Measurements from ENCODE around the gene RAI2. TPM values are rescaled to one million over a fixed set of nuclear protein-coding genes. Genes with fewer than 3 reads are reported as not detected.

Gene RAI2
- total RNA-seq, 1 donor from 2014 or later = 22.3 TPM

DNA sequence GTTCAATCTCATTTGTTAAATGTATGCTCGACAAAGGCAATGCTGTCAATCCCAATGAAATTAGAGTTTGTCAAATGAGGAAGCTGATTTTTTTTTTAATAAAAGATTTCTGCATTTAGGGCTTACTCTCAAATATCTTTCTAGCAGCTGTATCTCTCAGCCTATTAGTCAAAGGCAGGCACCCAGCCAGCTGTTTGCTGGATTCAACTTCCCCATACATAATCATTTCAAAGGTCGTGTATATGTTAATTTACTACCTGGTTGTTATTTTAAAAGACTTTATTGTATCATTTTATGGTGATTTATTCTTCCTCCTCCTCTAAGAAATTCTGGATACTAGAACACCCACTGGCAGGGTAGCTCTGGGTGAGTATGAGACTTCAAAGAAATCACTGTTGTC lies 27.1 kb downstream of the RAI2 start:
- no peak for ATAC-seq
- intact Hi-C loops (cut with micrococcal nuclease) = loop anchor here (2.0 kb wide), 1 partner anchor 15 kb away; no protein-coding TSS in a partner anchor
- no peak for DNase-seq

DNA sequence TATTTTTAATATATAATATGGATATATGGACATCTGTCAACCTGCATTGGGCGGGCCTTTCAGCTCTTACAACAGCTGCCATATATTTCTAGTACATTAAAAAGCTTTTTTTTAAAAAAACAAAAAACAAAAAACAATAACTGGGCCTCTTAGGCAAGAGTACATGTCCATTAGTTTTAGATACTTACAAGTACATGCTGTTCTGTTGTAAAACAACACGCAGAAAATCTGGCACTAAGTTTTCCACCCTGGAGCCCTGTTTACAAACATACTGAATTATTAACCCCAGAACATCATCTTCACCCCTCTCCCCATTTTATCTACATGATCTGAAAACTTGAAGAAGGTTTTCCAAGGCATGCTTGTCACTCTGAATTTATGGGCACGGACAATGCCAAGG lies 29.8 kb downstream of the RAI2 start:
- intact Hi-C loops (cut with micrococcal nuclease) = no loop called here
- ATAC-seq (peak; percentile 66), DNase-seq (no peak)

DNA sequence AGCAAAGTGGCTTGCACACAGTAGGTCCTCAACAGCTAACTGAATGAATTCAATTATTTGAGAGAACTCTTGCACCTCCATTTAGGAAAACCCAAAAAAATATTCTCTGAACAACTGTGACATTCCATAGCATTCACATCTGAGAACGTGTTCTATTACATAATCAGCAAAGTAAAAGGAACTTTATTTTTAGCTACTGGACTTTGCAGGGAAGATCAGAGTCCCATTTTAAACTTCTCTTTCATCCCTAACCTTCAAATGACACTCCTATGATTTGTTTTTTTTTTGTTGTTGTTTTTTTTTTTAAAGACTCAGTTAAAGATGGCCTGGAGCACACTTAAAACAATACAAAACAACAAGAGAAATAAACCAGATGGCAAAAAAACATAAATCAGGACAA lies 30.9 kb downstream of the RAI2 start:
- no peak for DNase-seq
- intact Hi-C loops (cut with micrococcal nuclease) = no loop called here
- ATAC-seq = peak; percentile 67

DNA sequence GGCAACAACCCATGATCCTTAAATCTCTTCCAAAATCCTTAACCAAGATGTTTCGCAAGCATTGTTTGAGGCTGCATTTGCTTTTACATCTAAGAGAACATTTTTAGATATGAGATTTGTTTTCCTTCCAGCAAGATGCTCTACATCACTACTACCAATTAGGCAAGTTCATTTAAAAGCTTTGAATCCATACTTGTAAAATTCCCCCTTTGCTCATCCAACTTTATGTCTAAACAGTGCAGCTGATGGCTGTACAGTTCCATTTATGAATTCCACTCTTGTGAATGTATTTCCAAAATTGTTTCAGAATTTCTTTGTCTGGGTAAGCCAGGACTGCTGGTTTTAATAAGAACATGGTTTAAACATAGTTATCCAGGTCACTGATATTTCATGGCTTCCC lies 31.5 kb downstream of the RAI2 start:
- DNase-seq (no peak), ATAC-seq (no peak)
- intact Hi-C loops (cut with micrococcal nuclease) = no loop called here

DNA sequence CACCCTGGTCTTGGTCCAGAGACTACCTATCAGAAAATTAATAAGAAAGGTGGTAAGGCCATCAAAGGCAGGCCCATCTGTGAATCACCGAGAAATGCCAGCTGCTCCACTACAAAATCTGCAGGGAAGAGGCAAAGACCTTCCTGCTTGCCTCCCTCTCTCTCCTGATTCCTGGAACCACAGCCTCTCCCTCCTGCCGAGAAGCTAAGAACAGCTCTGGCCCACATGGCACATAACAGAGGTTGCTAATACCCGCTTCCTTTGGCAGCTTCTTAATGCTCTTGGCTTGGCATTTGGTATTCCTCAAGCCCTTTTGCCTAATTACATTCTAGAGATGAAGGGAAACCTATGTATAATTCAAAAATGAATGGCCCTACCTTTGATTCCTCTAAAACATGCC lies 32.9 kb downstream of the RAI2 start:
- DNase-seq = no peak
- intact Hi-C loops (cut with micrococcal nuclease) = no loop called here
- no peak for ATAC-seq

DNA sequence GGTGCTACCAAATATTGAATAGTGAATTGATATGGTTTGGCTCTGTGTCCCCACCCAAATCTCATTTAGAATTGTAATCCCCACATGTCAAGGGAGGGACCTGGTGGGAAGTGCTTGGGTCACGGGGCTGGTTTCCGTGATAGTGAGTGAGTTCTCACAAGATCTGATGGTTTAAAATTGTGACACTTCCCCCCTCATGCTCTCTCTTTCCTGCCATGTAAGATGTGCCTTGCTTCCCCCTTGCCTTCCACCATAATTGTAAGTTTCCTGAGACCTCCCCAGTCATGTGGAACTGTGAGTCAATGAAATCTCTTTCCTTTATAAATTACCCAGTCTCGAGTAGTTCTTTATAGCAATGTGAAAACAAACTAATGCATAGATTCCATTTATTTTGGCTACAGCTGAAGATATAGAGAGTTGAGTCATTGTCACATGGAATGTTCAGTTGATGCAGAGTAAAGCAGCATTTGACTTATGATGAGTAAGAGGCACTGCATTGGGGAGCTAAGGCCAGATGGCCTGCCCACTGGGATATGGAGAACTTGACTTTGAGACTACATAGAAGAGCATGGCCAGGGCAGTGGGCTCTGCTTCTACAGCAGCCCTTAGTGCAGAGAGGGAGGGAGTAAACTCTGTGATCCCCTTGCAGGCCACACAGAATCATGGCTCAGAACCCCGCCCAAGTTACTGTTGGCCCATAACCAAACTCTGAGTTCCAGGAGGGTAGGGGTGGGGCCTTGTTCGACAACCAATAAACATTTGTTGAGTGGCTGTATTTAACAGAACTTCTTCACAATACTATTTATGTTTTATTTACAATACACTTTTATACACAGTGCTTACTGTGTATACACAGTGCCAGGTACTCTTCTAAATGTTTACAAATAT lies 34.2 kb downstream of the RAI2 start:
- DNase-seq (no peak), ATAC-seq (no peak)
- intact Hi-C loops (cut with micrococcal nuclease) = no loop called here

DNA sequence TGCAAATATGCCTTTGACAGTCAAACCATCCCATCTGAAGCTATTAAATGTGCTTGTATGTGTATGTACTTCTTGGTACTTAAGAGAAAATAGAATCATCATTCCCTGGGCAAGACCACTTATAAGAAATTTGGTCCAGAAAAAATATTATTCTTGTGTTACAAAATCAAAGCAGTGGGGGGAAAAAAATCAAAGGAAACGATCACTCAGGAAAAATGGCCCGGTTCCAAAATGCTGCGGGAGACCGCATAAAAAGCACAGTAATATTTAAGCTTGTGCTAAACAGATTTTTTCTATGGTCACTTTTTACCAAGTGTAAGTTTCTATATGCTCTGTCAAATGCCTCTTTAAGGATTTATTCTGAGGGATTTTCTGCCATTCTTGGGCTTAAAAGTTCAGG lies 36.1 kb downstream of the RAI2 start:
- intact Hi-C loops (cut with micrococcal nuclease) = no loop called here
- no peak for ATAC-seq
- DNase-seq = no peak

DNA sequence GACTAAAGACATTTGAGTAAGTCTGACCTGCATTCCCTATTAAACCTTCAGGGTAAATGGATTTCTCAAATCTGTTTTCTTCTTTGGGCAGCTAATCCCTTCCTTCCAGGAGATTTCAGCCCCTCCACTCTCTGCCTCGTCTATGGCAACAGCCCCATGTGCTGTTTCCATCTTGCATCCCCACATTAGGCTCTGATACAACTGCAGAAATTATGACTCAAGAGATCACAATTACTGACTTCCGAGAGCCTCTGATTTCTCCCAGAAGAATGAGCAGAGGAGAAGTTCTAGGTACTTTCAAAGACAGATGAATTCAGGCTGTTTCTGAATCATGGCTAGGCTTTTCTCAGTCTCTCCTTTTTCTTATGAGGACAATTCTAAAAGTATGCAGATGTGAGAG lies 38.7 kb downstream of the RAI2 start:
- no peak for DNase-seq
- no peak for ATAC-seq
- intact Hi-C loops (cut with micrococcal nuclease) = no loop called here

DNA sequence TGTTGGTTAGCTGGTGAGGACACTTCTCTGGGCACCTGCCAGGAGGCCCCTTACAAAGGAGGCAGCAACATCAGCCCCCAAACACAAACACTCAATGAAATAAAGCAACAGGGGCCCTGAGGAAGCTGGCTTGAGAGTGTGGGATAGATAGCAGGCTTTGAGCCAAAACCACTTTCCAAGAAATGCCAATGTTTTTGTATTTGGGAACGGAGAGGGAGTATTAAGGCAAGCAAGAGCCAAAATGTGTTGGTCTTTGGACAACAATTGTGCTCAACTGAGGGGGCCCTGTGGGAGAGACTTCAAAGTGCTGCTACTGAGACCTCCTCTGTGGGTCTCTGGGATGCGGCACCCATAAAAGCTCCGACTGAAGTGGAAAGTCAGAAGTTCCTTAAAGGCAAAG lies 41.0 kb downstream of the RAI2 start:
- ATAC-seq = no peak
- intact Hi-C loops (cut with micrococcal nuclease) = no loop called here
- no peak for DNase-seq

DNA sequence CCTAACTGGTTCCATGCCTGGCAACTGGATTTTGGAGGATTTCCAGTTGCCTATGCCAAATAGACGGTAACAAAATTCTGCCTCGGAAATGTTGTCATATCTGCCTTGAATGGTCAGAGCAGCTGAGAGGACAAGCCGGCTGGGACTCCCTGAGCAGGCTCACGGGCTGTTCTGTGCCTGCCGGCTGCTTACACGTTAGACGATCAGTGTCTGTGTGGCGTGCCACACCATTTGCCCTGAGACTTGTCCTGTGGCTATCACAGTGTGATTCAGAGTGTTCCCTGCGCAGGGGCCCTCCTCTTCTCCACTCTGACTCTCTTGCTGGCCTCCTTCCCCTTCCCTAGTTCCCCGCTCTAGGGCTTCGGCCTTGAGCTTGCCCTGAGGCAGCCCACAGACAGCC lies 42.4 kb downstream of the RAI2 start:
- no peak for ATAC-seq
- no peak for DNase-seq
- intact Hi-C loops (cut with micrococcal nuclease) = loop anchor here (2.0 kb wide), 1 partner anchor 16 kb away; no protein-coding TSS in a partner anchor

DNA sequence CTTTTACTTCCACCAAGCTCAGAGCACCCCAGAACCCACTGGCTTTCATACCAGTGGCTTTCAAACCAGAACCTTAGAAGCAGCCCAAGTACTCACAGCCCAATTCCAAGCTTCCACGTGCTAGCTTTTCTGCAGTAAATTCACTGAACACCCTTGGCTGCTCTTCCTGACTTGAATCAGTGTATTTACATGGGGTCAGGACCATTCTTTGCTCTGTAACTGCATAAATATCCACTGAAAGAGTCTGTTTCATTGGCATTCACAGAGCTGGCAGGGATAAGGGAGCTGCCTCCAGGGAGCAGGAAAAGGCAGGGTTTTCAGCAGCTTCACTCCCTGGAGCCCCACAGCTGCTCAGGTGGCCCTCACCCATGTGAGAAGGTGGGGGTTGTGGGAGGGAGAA lies 43.8 kb downstream of the RAI2 start:
- intact Hi-C loops (cut with micrococcal nuclease) = no loop called here
- no peak for ATAC-seq
- DNase-seq = no peak

DNA sequence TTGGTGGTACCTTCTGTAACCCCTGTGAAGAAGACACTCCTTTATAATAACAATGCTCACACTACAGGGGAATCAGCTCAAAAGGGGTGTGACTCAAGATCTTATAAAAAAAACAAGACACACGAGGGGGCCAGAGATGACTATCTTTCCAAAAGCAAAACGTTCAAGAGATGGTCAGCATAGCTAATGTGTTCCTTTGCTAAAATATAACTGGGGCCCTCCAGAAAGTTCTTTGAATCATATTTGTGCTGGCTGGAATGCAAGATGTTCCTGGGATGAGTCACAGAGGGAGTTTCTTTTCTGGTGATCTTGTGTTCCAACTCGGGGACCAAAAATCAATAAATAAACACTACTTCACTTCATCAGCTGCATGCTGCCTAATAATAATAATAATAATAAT lies 46.5 kb downstream of the RAI2 start:
- no peak for DNase-seq
- intact Hi-C loops (cut with micrococcal nuclease) = no loop called here
- no peak for ATAC-seq

DNA sequence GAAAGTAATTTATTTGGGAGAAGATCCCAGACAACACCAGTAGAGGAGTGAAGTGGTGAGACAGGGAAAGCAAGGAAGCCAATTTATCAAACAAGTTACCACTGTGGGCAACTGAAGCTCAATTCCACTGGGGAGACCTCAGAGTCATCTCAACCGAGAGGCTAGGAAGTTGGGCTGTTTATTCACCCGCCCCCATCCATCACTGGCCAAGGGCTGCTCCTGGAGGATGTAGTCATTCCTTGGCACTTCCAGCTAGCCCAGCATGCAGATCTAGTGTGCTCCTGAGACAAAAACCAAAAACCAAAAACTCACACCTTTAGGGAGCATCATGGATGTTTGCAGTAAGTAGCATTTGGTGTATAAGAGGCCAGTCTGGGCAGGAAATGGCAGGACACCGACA lies 47.0 kb downstream of the RAI2 start:
- peak; percentile 22 for ATAC-seq
- intact Hi-C loops (cut with micrococcal nuclease) = no loop called here
- no peak for DNase-seq

DNA sequence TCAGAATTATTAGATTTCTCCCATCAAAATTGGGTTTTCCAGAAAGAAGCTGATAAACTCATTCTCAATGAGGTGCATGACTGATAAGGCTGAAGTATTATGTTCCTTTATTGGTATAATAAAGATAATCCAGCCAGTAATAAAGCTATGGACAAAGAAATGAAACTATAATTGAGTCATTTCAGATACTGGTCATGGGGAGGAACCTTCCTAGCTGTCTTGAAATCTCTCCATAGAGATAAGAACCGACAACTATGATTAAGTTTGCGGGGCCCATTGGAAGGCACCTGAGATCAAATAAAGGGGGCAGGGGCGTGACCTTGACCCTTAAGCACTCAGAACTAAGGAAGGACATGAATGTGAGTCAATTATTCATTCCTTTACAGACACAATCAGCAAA lies 47.8 kb downstream of the RAI2 start:
- intact Hi-C loops (cut with micrococcal nuclease) = no loop called here

DNA sequence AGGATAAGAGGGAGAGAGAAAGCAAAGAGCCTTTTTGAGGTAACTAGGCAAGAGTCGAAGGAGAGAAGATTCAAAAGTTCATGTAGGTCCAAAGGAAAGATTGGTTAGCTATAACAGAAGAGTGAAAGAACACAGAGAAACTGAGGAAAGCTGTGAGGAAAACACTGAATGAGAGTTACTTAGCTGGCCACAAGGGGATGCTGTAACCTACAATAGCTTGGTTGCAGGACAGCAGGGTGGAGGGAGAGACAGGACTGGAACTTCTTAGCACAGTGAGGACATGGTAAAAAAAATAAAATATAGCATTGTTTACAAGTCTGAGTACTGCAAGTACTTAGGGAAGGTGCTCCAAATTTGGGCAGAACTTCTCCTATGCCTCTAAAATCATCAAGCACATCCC lies 48.3 kb downstream of the RAI2 start:
- intact Hi-C loops (cut with micrococcal nuclease) = no loop called here
- ATAC-seq (peak; percentile 55), DNase-seq (no peak)

More for the DNA sequence above, 47.8 kb downstream of the RAI2 start:
- no peak for DNase-seq
- ATAC-seq = no peak

DNA sequence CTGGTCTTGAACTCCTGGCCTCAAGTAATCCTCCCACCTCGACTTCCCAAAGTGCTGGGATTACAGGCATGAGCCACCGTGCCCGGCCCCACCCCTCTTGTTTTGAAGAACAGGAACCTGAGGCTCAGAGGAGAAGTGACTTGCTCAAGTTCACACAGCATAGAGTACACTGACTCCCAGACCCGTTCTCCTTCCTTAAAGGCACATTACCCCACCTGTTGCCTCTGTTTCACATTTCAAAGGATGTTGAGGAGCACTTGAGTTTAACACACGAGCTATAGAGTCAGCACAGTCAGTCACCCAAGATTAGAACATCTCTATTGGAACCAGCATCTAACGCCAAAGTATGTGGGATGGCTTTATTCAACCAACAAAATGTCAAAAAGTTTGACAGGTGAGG lies 51.1 kb downstream of the RAI2 start:
- intact Hi-C loops (cut with micrococcal nuclease) = no loop called here
- ATAC-seq (no peak), DNase-seq (no peak)

DNA sequence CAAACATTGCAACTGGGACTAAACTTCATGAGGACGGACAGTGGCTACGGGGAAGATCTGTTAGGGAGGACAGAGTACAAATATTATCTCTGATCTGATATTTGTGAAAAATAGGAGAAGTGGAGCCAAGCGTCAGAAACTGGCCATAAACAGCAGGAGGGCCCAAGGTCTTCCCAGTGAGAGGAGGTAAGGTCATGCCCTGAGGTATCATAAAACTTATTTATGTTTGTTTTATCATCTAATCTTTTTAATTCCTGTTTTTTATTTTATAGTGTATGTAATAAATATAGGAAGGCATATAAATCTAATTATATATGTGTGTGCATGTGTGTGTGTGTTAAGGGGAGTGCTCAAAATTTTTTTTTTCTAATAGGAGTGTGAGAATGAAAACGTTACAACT lies 51.8 kb downstream of the RAI2 start:
- intact Hi-C loops (cut with micrococcal nuclease) = no loop called here
- no peak for ATAC-seq
- DNase-seq = no peak

DNA sequence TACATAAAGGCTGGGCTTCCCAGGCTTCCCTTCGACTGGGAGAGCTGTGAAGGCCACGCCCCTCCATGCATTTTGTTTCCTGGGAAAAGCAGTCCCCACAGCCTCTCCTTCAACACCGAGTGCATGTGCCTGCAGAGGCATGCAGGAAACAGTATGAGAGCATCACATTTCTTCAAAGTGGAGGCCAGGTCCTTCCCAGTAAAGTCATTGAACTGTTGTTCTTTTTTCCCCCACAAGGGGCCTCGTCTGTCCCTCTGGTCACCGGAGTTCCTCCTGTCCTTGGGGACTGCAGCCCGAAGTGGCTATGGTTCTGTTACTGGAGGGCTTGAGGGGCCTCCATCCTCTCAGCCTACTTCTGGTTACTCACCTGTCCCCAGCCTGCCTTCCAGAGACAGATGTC lies 56.0 kb downstream of the RAI2 start:
- ATAC-seq = no peak
- no peak for DNase-seq
- intact Hi-C loops (cut with micrococcal nuclease) = no loop called here

DNA sequence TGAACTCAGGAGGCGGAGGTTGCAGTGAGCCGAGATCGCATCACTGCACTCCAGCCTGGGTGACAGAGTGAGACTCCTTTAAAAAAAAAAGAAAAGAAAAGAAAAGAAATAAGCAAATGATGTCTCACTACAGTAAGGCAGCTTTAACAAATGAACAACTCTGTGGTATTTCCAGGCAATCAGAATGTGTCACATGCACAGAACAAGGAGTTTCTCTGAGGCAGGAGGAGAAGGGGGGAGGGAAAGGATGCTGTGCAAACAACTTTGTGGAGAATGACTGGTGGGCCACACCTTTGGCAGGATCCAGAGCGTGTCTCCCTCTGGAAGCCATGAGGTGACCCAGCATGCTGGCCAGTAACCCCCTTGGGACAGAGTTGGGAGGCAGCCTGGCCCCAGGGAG lies 57.6 kb downstream of the RAI2 start:
- ATAC-seq (no peak), DNase-seq (no peak)
- intact Hi-C loops (cut with micrococcal nuclease) = no loop called here

DNA sequence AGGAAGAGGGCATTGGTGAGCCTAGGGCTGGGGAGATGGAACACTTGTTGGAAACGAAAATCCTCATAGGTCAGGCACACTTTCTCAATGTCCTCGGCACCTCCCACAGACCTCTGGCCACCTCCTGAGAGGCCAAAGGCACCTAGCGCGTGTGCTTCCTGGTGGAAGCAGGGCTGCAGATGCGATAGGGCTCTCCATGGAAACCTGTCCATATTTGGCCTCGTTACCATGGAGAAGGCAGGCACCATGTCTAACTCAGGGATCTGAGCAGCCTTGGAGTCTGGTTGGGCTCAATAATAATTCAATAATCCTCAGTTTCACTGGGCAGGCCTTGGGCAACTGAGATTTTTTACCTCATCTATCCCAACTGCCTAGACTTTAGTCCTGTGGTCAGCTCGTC lies 58.3 kb downstream of the RAI2 start:
- intact Hi-C loops (cut with micrococcal nuclease) = no loop called here
- ATAC-seq (no peak), DNase-seq (no peak)

DNA sequence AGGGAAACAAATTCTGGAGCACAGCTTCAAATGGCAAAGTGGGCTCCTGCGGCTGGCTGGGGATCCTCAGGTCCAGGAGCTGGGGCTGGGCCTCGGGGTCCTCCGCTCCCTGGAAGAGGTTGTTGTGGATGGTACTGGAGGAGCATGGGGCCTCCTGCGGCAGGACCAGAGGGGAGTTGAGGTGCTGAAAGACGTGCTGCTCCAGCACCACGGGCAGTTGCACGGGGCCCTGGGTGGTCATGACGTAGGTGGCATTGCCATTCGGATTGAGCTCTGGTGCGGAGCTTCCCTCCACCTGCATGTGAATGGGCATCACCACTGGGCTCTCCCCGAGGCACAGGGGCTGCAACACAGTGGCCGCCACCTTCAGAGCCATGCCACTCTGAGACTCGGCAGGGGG lies 59.7 kb downstream of the RAI2 start:
- intact Hi-C loops (cut with micrococcal nuclease) = no loop called here
- ATAC-seq (no peak), DNase-seq (no peak)

Data from left ventricle myocardium superior (tissue), 1 donor.